CD4-positive, alpha-beta T cell (primary cell): ENCODE measurements around the gene ZNF644. TPM values are rescaled to one million over a fixed set of nuclear protein-coding genes. Genes with fewer than 3 reads are reported as not detected.

Source experiments
- ATAC-seq: fragments of 200-7000 bp; cut with Tn5 transposase; one replicate; pipeline ENCODE4 v1.10.0; 2022; ENCODE audit warnings: mild to moderate bottlenecking; ENCODE audit not compliant: poor library complexity
- CTCF ChIA-PET: fragments of 350-600 bp; sonication (Branson Sonifier 250); formaldehyde crosslinking; loops from one replicate; lab custom pipeline; 2021; ENCODE audit warnings: antibody characterized with exemption, inconsistent platforms; lab: Charles Lee
- POLR2A ChIA-PET: fragments of 350-600 bp; sonication (Branson Sonifier 250); formaldehyde crosslinking; loops from one replicate; lab custom pipeline; 2021; ENCODE audit warnings: antibody characterized with exemption, inconsistent platforms; lab: Charles Lee
- DNase-seq, 14 experiments: peaks; one replicate each; pipeline ENCODE4 v3.0.0-alpha.2; 2013 to 2020; ENCODE audit warnings: mixed read lengths in 2 of 14
- H3K27ac ChIP-seq, 2 donors: one replicate each; pipeline versions ENCODE4 v1.5.1 to v1.7.0; 2013; ENCODE audit warnings: low read length in 2 of 2, low read depth in 1 of 2, mild to moderate bottlenecking in 1 of 2
- H3K27me3 ChIP-seq, 2 experiments: 1 replicate in 1 of 2; 2 replicates in 1 of 2; pipeline versions ENCODE4 v1.6.1 to v1.7.0; 2013; ENCODE audit warnings: low read length in 2 of 2, control low read depth in 1 of 2, mild to moderate bottlenecking in 1 of 2, moderate library complexity in 1 of 2; ENCODE audit not compliant: insufficient read depth in 2 of 2, control insufficient read depth in 1 of 2
- H3K36me3 ChIP-seq: one replicate; pipeline ENCODE4 v1.6.1; 2013; ENCODE audit warnings: low read length, control low read depth; ENCODE audit not compliant: insufficient read depth
- H3K4me1 ChIP-seq: one replicate; pipeline ENCODE4 v1.6.1; 2013; ENCODE audit warnings: low read length, control low read depth; ENCODE audit not compliant: insufficient read depth
- H3K4me3 ChIP-seq: one replicate; pipeline ENCODE4 v1.5.1; 2013; ENCODE audit warnings: mild to moderate bottlenecking, low read length, moderate library complexity
- H3K9me3 ChIP-seq, 2 experiments: 1 replicate in 1 of 2; 2 replicates in 1 of 2; pipeline versions ENCODE4 v1.6.1 to v1.7.0; 2013; ENCODE audit warnings: low read length in 2 of 2, mild to moderate bottlenecking in 2 of 2, control low read depth in 1 of 2, moderate library complexity in 1 of 2; ENCODE audit not compliant: control insufficient read depth in 1 of 2, insufficient read depth in 1 of 2
- H3K27ac Mint-ChIP-seq: one replicate; pipeline ENCODE4 v1.8.0; 2020; ENCODE audit warnings: mixed read lengths
- H3K27me3 Mint-ChIP-seq: one replicate; pipeline ENCODE4 v1.8.0; 2021; ENCODE audit warnings: mixed read lengths
- H3K36me3 Mint-ChIP-seq: one replicate; pipeline ENCODE4 v1.8.0; 2021; ENCODE audit warnings: low read depth, mixed read lengths
- H3K4me1 Mint-ChIP-seq: one replicate; pipeline ENCODE4 v1.8.0; 2021; ENCODE audit warnings: low read depth, mixed read lengths
- H3K4me3 Mint-ChIP-seq: one replicate; pipeline ENCODE4 v1.8.0; 2020; ENCODE audit warnings: mild to moderate bottlenecking, mixed read lengths
- H3K9me3 Mint-ChIP-seq: one replicate; pipeline ENCODE4 v1.8.0; 2020; ENCODE audit warnings: mixed read lengths
- CTCF ChIP-seq: fragments of 200-600 bp; IDR thresholded peaks from one replicate; pipeline ENCODE4 v1.8.0; 2022; ENCODE audit warnings: antibody characterized with exemption, mild to moderate bottlenecking
- intact Hi-C, 2 experiments: fragments of 100-400 bp; cut with DNase I in 1 of 2; cut with micrococcal nuclease in 1 of 2; formaldehyde crosslinking; loops; one replicate each; pipeline versions ENCODE4 v1.15.1 to v1.9.0; 2023 to 2025; cut with DNase I, micrococcal nuclease
- polyA plus RNA-seq, 2 donors: library from polyadenylated mRNA; unstranded; fragments of 120-200 nt; gene quantifications; one replicate each; pipeline ENCODE4 v1.2.1, GENCODE V29; 2013
- total RNA-seq, 174 experiments: library from RNA in 2 of 174; stranded (reverse) in 2 of 174; gene quantifications; one replicate each; pipeline ENCODE4 v1.2.3 and lab custom pipeline; 2021 to 2026

Gene ZNF644
- 100 to 1,000 TPM in 1 of 2 experiments, 10 to 100 TPM in 1; 93.3 to 101 TPM for total RNA-seq
- polyA plus RNA-seq (2013, experiment 1 of 2): 28.4 TPM
- polyA plus RNA-seq (2013, experiment 2 of 2): 27.4 TPM
- 87.1 to 436 (median 185) reads per million in 172 experiments for total RNA-seq (lab: John Stamatoyannopoulos, UW)

GRCh38 chr1:91021686-91022517 is at the start of gene ZNF644:
ZNF644 (minus strand) TSS chr1:91022035; CDS start chr1:90982353, 39,682 bp downstream.
- DNase-seq (peak; percentile 79 to 97 (median 84)), ATAC-seq (peak; percentile 83)
- Mint-ChIP-seq H3K4me3 (peak within 1 kb of the TSS; percentile 87), H3K36me3 (peaks cover 41% of the 10 kb centered on the region), H3K4me1 (peaks cover 77% of the 10 kb centered on the region), H3K9me3 (no peaks in the 10 kb centered on the region), H3K27ac (peak within 1 kb of the TSS; percentile 91), H3K27me3 (no peaks in the 10 kb centered on the region)
- H3K27me3 ChIP-seq: no peaks in the 10 kb centered on the region
- intact Hi-C loops: loop anchor here (5.0 to 10.0 kb wide), 5 partner anchors 40 to 1943 kb away; partner anchors contain the start of genes DIPK1A (in 1 of the 2) and RPL5 (in 1 of the 2)
- ChIA-PET CTCF (no interaction called here), POLR2A (interaction anchor here (0.6 to 2.2 kb wide), 12 partner anchors 8 to 1810 kb away, joined by 3 to 13 read pairs (median 4); partner anchors contain the start of gene RPL5)
- peak within 1 kb of the TSS; percentile 90 for H3K4me3 ChIP-seq
- peak within 1 kb of the TSS; percentile 99 to 100 for H3K27ac ChIP-seq
- peaks cover 34% of the 10 kb centered on the region for H3K4me1 ChIP-seq
- TF ChIP-seq CTCF: no peak
- H3K36me3 ChIP-seq: peaks cover 4% of the 10 kb centered on the region
- H3K9me3 ChIP-seq: no peaks in the 10 kb centered on the region

- H3K9me3 ChIP-seq: no peaks in the 10 kb centered on the region
- H3K27me3 ChIP-seq: peaks cover 0 to 7% of the 10 kb centered on the region in 2 experiments
- ATAC-seq: no peak
- no peaks in the 10 kb centered on the region for H3K36me3 ChIP-seq
- no peaks in the 10 kb centered on the region for H3K9me3 Mint-ChIP-seq
- no peak overlapping the region for H3K4me3 ChIP-seq
- H3K27ac Mint-ChIP-seq: no peak overlapping the region
- DNase-seq: no peak
- H3K4me1 Mint-ChIP-seq: no peaks in the 10 kb centered on the region
- ChIA-PET CTCF (no interaction called here), POLR2A (no interaction called here)
- H3K27ac ChIP-seq: no peak overlapping the region
- H3K4me3 Mint-ChIP-seq: no peak overlapping the region
- no peaks in the 10 kb centered on the region for H3K4me1 ChIP-seq
- no peak for TF ChIP-seq CTCF
- intact Hi-C loops: no loop called here
- no peaks in the 10 kb centered on the region for H3K36me3 Mint-ChIP-seq
- H3K27me3 Mint-ChIP-seq: peaks cover 13% of the 10 kb centered on the region
Observed at GRCh38 chr1:91070298-91070697, 48.5 kb upstream of the ZNF644 start.

GRCh38 chr1:91066538-91066937 is 44.7 kb upstream of the ZNF644 start:
- H3K27me3 Mint-ChIP-seq: peaks cover 13% of the 10 kb centered on the region
- ChIA-PET POLR2A (no interaction called here), CTCF (no interaction called here)
- intact Hi-C loops: no loop called here
- H3K9me3 ChIP-seq: no peaks in the 10 kb centered on the region
- no peaks in the 10 kb centered on the region for H3K36me3 ChIP-seq
- H3K9me3 Mint-ChIP-seq: no peaks in the 10 kb centered on the region
- H3K27ac ChIP-seq: no peak overlapping the region
- TF ChIP-seq CTCF: no peak
- H3K27me3 ChIP-seq: peaks cover 0 to 7% of the 10 kb centered on the region in 2 experiments
- no peak for ATAC-seq
- H3K36me3 Mint-ChIP-seq: no peaks in the 10 kb centered on the region
- no peak overlapping the region for H3K27ac Mint-ChIP-seq
- no peaks in the 10 kb centered on the region for H3K4me1 Mint-ChIP-seq
- no peak overlapping the region for H3K4me3 Mint-ChIP-seq
- DNase-seq: no peak
- no peak overlapping the region for H3K4me3 ChIP-seq
- no peaks in the 10 kb centered on the region for H3K4me1 ChIP-seq
